Liver (tissue), 9 donors: ENCODE measurements around the gene DMTF1. TPM values are rescaled to one million over a fixed set of nuclear protein-coding genes. Genes with fewer than 3 reads are reported as not detected.

Source experiments
- DNase-seq: peaks from one replicate; pipeline ENCODE4 v3.0.0-alpha.2; 2017; ENCODE audit warnings: low spot score
- H3K27ac ChIP-seq, 2 donors: one replicate each; pipeline ENCODE4 v1.7.0; 2013; ENCODE audit warnings: inconsistent platforms in 2 of 2, low read length in 2 of 2, control low read depth in 1 of 2, low read depth in 1 of 2, mild to moderate bottlenecking in 1 of 2
- H3K27me3 ChIP-seq, 4 donors: one replicate each; pipeline versions ENCODE4 v1.6.1 to v1.7.0; 2013; ENCODE audit warnings: low read length in 3 of 4, inconsistent platforms in 1 of 4, mild to moderate bottlenecking in 1 of 4, moderate library complexity in 1 of 4; ENCODE audit not compliant: control insufficient read depth in 4 of 4, insufficient read depth in 4 of 4
- H3K36me3 ChIP-seq, 4 donors: one replicate each; pipeline versions ENCODE4 v1.6.1 to v1.7.0; 2013; ENCODE audit warnings: low read length in 3 of 4, mild to moderate bottlenecking in 3 of 4, low read depth in 1 of 4, moderate library complexity in 1 of 4; ENCODE audit not compliant: control insufficient read depth in 4 of 4, insufficient read depth in 3 of 4
- H3K4me1 ChIP-seq, 4 donors: one replicate each; pipeline versions ENCODE4 v1.6.1 to v1.7.0; 2013; ENCODE audit warnings: low read length in 3 of 4, mild to moderate bottlenecking in 3 of 4, moderate library complexity in 1 of 4; ENCODE audit not compliant: control insufficient read depth in 4 of 4, insufficient read depth in 4 of 4
- H3K4me3 ChIP-seq, 3 donors: one replicate each; pipeline versions ENCODE4 v1.6.1 to v1.7.0; 2013; ENCODE audit warnings: low read length in 3 of 3, control low read depth in 1 of 3, low read depth in 1 of 3, mild to moderate bottlenecking in 1 of 3
- H3K9ac ChIP-seq, 2 donors: one replicate each; pipeline ENCODE4 v1.7.0; 2013; ENCODE audit warnings: low read length in 2 of 2, mild to moderate bottlenecking in 2 of 2, moderate library complexity in 2 of 2, control low read depth in 1 of 2, low read depth in 1 of 2
- H3K9me3 ChIP-seq, 4 donors: one replicate each; pipeline versions ENCODE4 v1.6.1 to v1.7.0; 2013; ENCODE audit warnings: low read length in 3 of 4; ENCODE audit not compliant: control insufficient read depth in 4 of 4
- ATF3 ChIP-seq: IDR thresholded peaks from 2 replicates; pipeline ENCODE4 v1.6.1; 2016; ENCODE audit warnings: antibody characterized with exemption
- CTCF ChIP-seq: fragments of 150-350 bp; IDR thresholded peaks from 2 replicates; pipeline ENCODE4 v1.5.1; 2017; ENCODE audit warnings: improper control_type of control experiment, low read depth, low read length; ENCODE audit not compliant: missing input control
- EGR1 ChIP-seq, 2 donors: IDR thresholded peaks; 2 replicates each; pipeline ENCODE4 v1.6.1; 2016 to 2018; ENCODE audit warnings: antibody characterized with exemption in 2 of 2, low read depth in 2 of 2
- FOXA1 ChIP-seq: IDR thresholded peaks from 2 replicates; pipeline ENCODE4 v1.6.1; 2016; ENCODE audit warnings: antibody characterized with exemption
- FOXA2 ChIP-seq: IDR thresholded peaks from 2 replicates; pipeline ENCODE4 v1.6.1; 2016; ENCODE audit warnings: antibody characterized with exemption
- GABPA ChIP-seq, 2 donors: IDR thresholded peaks in 1 of 2; conservative IDR thresholded peaks in 1 of 2; 2 replicates each; pipeline ENCODE4 v1.6.1; 2016; ENCODE audit warnings: antibody characterized with exemption in 2 of 2, mild to moderate bottlenecking in 1 of 2, moderate library complexity in 1 of 2
- HNF4A ChIP-seq, 2 donors: conservative IDR thresholded peaks; 2 replicates each; pipeline ENCODE4 v1.6.1; 2016; ENCODE audit warnings: antibody characterized with exemption in 2 of 2, mild to moderate bottlenecking in 2 of 2
- HNF4G ChIP-seq: IDR thresholded peaks from 2 replicates; pipeline ENCODE4 v1.6.1; 2016; ENCODE audit warnings: antibody characterized with exemption
- JUND ChIP-seq, 2 donors: IDR thresholded peaks; 2 replicates each; pipeline ENCODE4 v1.6.1; 2016; ENCODE audit warnings: antibody characterized with exemption in 2 of 2
- MAX ChIP-seq: IDR thresholded peaks from 2 replicates; pipeline ENCODE4 v1.6.1; 2016; ENCODE audit warnings: antibody characterized with exemption
- NR2F2 ChIP-seq: IDR thresholded peaks from 2 replicates; pipeline ENCODE4 v1.6.1; 2016; ENCODE audit warnings: antibody characterized with exemption
- RAD21 ChIP-seq, 2 donors: IDR thresholded peaks; 2 replicates each; pipeline ENCODE4 v1.6.1; 2016; ENCODE audit warnings: antibody characterized with exemption in 2 of 2, mild to moderate bottlenecking in 2 of 2
- REST ChIP-seq: IDR thresholded peaks from 2 replicates; pipeline ENCODE4 v1.6.1; 2016; ENCODE audit warnings: antibody characterized with exemption, mild to moderate bottlenecking
- RXRA ChIP-seq, 2 donors: IDR thresholded peaks; 2 replicates each; pipeline ENCODE4 v1.6.1; 2017 to 2018; ENCODE audit warnings: antibody characterized with exemption in 2 of 2, mild to moderate bottlenecking in 1 of 2
- SP1 ChIP-seq: IDR thresholded peaks from 2 replicates; pipeline ENCODE4 v1.6.1; 2018; ENCODE audit warnings: antibody characterized with exemption, mild to moderate bottlenecking
- TAF1 ChIP-seq: conservative IDR thresholded peaks from 2 replicates; pipeline ENCODE4 v1.6.1; 2016; ENCODE audit warnings: antibody characterized with exemption, mild to moderate bottlenecking
- YY1 ChIP-seq: IDR thresholded peaks from 2 replicates; pipeline ENCODE4 v1.6.1; 2016; ENCODE audit warnings: antibody characterized with exemption, mild to moderate bottlenecking
- ZBTB33 ChIP-seq: IDR thresholded peaks from 2 replicates; pipeline ENCODE4 v1.6.1; 2016; ENCODE audit warnings: antibody characterized with exemption
- WGBS: extraction: QIAGEN DNeasy Blood & Tissue Kit; methylation state at CpG from one replicate; pipeline ENCODE4 v1.1.7; 2013; 5-methylcytosine and 5-hydroxymethylcytosine counted together
- polyA plus RNA-seq, 2 donors: library from polyadenylated mRNA; stranded (reverse) in 1 of 2; unstranded in 1 of 2; fragments of 200-250 nt in 1 of 2; fragments of >200 nt in 1 of 2; fragmentation: Nextera tagmentation in 1 of 2; extraction: Ambion mirVana in 1 of 2; gene quantifications; one replicate each; pipeline versions ENCODE4 v1.2.1 to v1.2.3, GENCODE V29; 2013 to 2015
- total RNA-seq, 2 donors: library from RNA; depleted of rRNA; stranded (reverse); fragments of >200 nt; gene quantifications; one replicate each; pipeline ENCODE4 v1.2.3, GENCODE V29; 2014
- donor health status: healthy.
- donor health status: healthy.
- donor health status: healthy.
- donor health status: healthy.
- donor health status: healthy.

The DMTF1 gene
- total and polyA plus RNA-seq, 4 donors: 6.5 to 54.6 (median 26.0) TPM

GRCh38 chr7:87223666-87224065 is 71.4 kb downstream of the DMTF1 start:
- Histone ChIP-seq H3K9ac (no peak overlapping the region), H3K27ac (no peak overlapping the region), H3K4me1 (peaks cover 2 to 18% (median 9%) of the 10 kb centered on the region in 4 donors), H3K27me3 (peaks cover 0 to 5% (median 1%) of the 10 kb centered on the region in 4 donors), H3K9me3 (no peaks in the 10 kb centered on the region), H3K36me3 (no peaks in the 10 kb centered on the region), H3K4me3 (no peak overlapping the region)
- TF ChIP-seq EGR1 (IDR thresholded peaks at IDR 0.05; ENCODE audit: low read depth in 2 of 2) (no peak), FOXA1 (no peak), HNF4A (conservative IDR thresholded peaks at IDR 0.05) (no peak), TAF1 (no peak), RAD21 (IDR thresholded peaks at IDR 0.05) (no peak), HNF4G (no peak), ATF3 (no peak), CTCF (no peak), REST (no peak), FOXA2 (no peak), SP1 (no peak), JUND (IDR thresholded peaks at IDR 0.05) (no peak), MAX (no peak), ZBTB33 (no peak), NR2F2 (no peak)
- DNase-seq: no peak
- WGBS: 92% methylated on average over 1 of the region's 1 CpG

- no peak for DNase-seq
- Histone ChIP-seq H3K4me1 (peaks cover 0 to 5% (median 4%) of the 10 kb centered on the region in 4 donors), H3K9me3 (peaks cover 0 to under 1% (median 0%) of the 10 kb centered on the region in 4 donors), H3K27ac (no peak overlapping the region), H3K9ac (no peak overlapping the region), H3K27me3 (peaks cover 0 to 5% (median 1%) of the 10 kb centered on the region in 4 donors), H3K4me3 (no peak overlapping the region), H3K36me3 (no peaks in the 10 kb centered on the region)
- WGBS: 58% methylated on average over 1 of the region's 1 CpG
- TF ChIP-seq SP1: no peak
- no peak for TF ChIP-seq RXRA (IDR thresholded peaks at IDR 0.05)
- TF ChIP-seq ZBTB33: no peak
- TF ChIP-seq FOXA2: no peak
- no peak for TF ChIP-seq RAD21 (IDR thresholded peaks at IDR 0.05)
- TF ChIP-seq NR2F2: no peak
- no peak for TF ChIP-seq JUND (IDR thresholded peaks at IDR 0.05)
- TF ChIP-seq FOXA1: no peak
- no peak for TF ChIP-seq MAX
- TF ChIP-seq YY1: no peak
- TF ChIP-seq REST: no peak
- TF ChIP-seq TAF1: no peak
- no peak for TF ChIP-seq HNF4G
- TF ChIP-seq GABPA (IDR thresholded peaks at IDR 0.05 in 1 of 2, conservative IDR thresholded peaks at IDR 0.05 in 1 of 2): no peak
- TF ChIP-seq EGR1 (IDR thresholded peaks at IDR 0.05; ENCODE audit: low read depth in 2 of 2): no peak
These were observed 73.4 kb downstream of the DMTF1 start for GRCh38 chr7:87225696-87226095.
